HG02759 (cell line): ENCODE results near the gene NXPH1.

Source experiments
- ATAC-seq: cut with Tn5 transposase; IDR thresholded peaks from one replicate; pipeline ENCODE4 v1.9.1; 2021; ENCODE audit warnings: mild to moderate bottlenecking, moderate library complexity; ENCODE audit not compliant: unreplicated experiment

Gene NXPH1

GRCh38 chr7:8800986-8801385 lies 367.6 kb downstream of the NXPH1 start:
- ATAC-seq: no peak
